HG03060 (cell line): Measurements from ENCODE around the gene RTKN2.

Experiments used
- ATAC-seq: cut with Tn5 transposase; IDR thresholded peaks from one replicate; pipeline ENCODE4 v1.9.1; 2021; ENCODE audit warnings: low read depth, moderate number of reproducible peaks; ENCODE audit not compliant: unreplicated experiment

RTKN2 gene

DNA sequence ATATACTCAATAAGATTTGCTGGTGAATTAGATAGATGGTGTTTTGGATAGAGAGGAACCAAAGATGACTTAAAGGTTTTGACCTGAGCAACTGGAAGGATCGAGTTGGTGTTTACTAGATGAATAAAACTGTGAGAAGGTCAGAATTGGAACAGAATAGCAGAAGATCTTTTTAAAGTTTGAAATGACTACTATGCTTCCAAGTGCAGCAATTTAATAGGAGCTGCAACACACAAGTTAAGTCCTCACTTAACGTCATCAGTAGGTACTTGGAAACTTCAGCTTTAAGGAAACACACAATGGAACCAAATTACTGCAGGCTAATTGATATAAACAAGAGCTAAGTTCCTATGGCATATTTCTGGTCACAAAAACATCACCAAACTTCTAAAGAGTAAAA lies 86.5 kb downstream of the RTKN2 start:
- no peak for ATAC-seq

GRCh38 chr10:62180677-62181076 lies 88.0 kb downstream of the RTKN2 start:
- no peak for ATAC-seq

- no peak for ATAC-seq
Observed at GRCh38 chr10:62178568-62178967, 90.1 kb downstream of the RTKN2 start.

DNA sequence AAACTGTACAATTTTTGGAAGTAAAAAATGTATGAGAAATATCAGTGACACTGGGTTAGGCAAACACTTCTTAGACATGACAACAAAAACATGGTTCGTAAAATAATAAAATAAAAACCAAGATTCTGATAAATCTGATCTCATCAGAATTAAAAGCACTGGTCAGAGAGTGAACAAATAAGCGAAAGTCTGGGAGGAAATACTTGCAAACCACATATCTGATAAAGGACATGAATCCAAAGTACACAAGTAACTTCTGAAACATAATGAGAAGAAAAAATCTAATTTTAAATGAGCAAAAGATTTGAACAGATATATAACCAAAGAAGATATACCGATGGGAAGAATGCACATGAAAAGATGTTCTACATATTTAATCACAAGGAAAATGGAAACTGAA lies 91.5 kb downstream of the RTKN2 start:
- no peak for ATAC-seq

DNA sequence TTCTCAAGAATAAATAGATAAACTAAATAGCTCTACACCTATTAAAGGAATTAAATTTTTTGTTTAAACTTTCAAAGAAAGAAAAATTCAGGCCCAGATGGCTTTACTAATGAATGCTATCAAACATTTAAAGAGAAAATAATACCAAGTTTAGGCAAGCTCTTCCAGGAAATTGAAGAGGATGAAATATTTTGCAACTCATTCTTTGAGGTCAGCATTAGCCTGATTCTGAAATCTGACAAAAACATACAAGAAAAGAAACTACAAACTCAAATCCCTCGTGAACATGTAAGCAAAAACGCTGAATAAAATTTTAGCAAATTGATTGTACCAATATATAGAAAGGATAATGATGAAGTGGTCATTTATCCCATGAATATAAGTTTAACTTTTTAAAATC lies 93.4 kb downstream of the RTKN2 start:
- ATAC-seq: no peak

DNA sequence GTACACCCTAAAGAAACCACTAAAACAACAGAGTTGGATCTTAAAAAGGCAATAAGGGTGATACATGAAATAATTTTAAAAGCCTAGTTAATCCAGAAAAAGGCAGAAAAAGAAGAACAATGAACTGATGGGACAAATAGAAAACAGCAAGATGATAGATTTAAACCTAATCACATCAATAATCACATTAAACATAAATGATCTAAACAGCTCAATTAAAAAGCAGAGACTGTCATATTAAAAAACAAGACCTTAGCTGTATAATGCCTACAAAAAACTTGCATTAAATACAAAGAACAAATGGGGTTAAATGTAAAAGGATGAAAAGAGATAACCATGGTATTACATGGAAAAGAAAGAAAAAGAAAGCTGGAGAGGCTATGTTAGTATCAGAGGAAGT lies 96.2 kb downstream of the RTKN2 start:
- ATAC-seq: no peak

- no peak for ATAC-seq
Observed at GRCh38 chr10:62171791-62172190, 96.9 kb downstream of the RTKN2 start.

- no peak for ATAC-seq
Observed at GRCh38 chr10:62170732-62171131, 97.9 kb downstream of the RTKN2 start.

- ATAC-seq: peak; percentile 90
Observed at GRCh38 chr10:62166331-62167131, 102.1 kb downstream of the RTKN2 start.

DNA sequence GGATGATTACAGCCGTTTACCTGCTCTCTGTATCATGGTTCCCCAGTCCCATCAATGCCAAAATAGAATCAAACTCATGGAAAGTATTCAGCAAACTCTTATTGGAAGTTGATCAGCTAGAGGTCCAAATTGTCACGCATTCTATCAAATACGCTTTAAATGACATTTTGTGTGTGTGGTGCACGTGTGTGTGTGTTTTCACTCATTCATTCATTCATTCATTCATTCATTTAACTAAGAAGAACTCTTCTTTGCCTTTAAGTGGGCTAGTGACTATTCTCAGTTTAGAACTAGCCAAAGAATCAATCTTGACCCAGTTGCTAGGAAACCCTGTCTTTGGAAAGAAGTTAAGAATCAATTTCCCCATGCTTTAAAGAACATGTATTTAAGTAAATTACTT lies 102.8 kb downstream of the RTKN2 start:
- no peak for ATAC-seq

DNA sequence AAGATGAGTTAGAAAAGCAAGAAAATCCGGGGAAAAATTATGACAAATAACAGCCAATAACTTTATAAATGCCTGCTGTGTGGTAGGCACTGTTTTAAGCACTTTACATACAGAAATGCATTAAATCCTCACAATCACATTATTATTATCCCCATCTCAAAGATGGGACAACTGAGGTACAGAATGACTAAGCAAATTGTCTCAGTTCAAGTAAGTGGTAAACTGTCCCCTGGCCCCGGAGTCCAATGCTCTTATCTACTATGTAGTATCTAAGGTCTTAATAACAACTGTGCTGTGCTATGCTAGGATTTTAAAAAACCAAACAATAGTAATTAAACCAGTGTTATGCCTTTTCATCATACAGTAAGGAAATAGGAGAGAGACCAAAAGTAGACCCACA lies 105.6 kb downstream of the RTKN2 start:
- no peak for ATAC-seq

GRCh38 chr10:62162261-62162981 lies 106.2 kb downstream of the RTKN2 start:
- no peak for ATAC-seq

GRCh38 chr10:62159351-62159750 lies 109.3 kb downstream of the RTKN2 start:
- ATAC-seq: no peak

DNA sequence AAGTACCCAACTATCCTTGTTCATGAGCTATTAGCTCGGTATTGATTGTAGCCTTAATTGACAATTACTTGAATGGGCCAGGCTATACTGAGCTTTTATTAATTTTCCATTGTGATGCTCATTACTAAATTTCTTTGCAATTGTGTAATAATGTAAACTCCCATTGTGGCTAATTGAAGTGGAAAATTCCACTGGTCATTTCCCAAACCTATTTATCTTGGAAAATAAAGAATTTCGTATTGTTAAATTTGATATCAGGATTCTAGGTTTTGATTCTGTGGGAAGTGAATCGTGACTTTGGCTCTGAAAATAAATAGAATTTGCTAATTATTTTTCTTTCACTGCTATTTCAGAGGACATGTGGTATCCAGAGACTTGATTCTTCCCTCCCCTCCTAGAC lies 111.0 kb downstream of the RTKN2 start:
- no peak for ATAC-seq

GRCh38 chr10:62155054-62155680 lies 113.5 kb downstream of the RTKN2 start:
- no peak for ATAC-seq

DNA sequence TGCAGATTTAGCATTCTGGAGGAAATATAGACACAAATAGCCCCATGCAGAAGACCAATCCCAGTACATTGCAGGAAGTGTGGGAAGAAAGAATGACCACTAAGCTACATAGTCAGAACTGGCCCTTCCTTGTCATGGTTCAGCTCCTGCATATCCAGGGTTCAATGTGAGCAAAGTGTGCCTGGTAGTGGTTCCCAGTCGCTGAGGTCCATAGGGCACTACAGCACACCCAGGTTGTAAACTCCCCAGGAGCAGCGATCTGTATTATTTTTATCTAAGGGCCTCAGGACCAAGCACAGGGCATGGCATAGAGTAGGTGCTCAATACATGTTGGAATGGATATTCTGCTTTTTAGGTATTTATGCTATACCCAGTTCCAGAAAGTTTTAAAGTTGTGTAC lies 114.4 kb downstream of the RTKN2 start:
- no peak for ATAC-seq

GRCh38 chr10:62153191-62153590 lies 115.5 kb downstream of the RTKN2 start:
- ATAC-seq: no peak

- no peak for ATAC-seq
Observed at GRCh38 chr10:62149621-62150020, 119.0 kb downstream of the RTKN2 start.

DNA sequence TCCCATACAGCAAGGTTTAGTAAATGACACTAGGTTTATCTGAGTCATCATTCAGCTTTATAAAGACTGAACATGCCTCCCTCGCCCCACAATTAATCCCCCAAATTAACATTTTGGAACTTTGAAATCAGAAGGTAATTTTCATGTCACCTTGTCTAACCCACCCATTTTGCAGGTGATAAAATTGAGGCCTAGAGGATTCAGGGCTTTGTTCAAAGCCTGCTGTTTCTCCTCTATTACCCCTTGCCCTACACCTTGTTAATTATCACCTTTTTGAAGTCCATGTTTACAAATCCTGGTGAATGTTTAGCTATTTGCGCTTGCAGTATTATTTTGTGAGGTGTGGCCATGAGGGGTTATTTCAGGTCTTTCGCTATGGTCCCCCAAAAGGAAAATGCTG lies 120.5 kb downstream of the RTKN2 start:
- ATAC-seq: no peak

GRCh38 chr10:62147425-62147824 lies 121.2 kb downstream of the RTKN2 start:
- no peak for ATAC-seq

DNA sequence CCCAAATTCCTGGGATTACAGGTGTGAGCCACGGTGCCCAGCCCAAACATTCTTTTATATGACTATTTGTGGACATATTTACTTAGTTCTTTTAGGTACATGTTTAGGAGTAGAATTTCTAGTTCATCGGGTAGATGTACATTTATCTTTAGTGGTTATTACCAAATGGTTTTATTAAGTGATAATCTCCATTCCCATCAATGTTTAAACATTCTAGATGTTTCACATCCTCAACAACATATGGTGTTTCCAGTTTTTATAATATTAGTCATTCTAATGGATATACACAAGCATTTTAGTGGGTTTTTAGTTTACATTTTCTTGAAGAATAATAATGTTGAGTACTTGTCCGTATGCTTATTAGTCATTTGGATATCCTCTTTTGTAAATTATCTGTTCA lies 131.7 kb downstream of the RTKN2 start:
- ATAC-seq: no peak

GRCh38 chr10:62133618-62134017 lies 135.0 kb downstream of the RTKN2 start:
- peak; percentile 85 for ATAC-seq
